Renal cortex interstitium (tissue), 11 donors: ENCODE measurements around the gene NPHP4. TPM values are rescaled to one million over a fixed set of nuclear protein-coding genes. Genes with fewer than 3 reads are reported as not detected.

Experiments used
- DNase-seq, 11 donors: peaks; one replicate each; pipeline ENCODE4 v3.0.0-alpha.2; 2013; ENCODE audit warnings: low read depth in 9 of 11, low spot score in 4 of 11; ENCODE audit errors: extremely low read depth in 1 of 11
- polyA plus RNA-seq, 3 donors: library from polyadenylated mRNA; unstranded; fragments of 120-200 nt; gene quantifications; one replicate each; pipeline ENCODE4 v1.2.1, GENCODE V29; 2013; ENCODE audit not compliant: insufficient read length in 3 of 3

Gene NPHP4
- polyA plus RNA-seq, 3 donors, result 9.1 to 16.6 (median 13.0) TPM

DNA sequence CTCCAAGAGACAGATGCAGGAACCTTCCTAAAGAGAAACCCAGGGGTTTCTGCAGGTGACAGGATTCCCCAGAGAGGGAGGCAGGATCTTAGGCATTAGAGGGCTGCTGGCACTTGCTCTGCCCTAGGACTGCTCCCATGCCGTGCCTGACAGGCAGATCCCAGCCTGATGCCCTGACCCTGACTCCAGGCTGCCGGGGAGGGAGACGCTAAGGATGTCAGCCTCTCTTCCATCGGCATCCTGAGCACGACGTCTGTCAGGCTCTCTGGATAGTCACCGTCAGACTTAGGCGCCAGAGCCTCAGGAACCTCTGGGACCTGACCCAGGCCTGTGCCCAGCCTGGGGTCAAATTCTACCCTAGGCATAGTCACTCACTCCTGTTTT lies 157.1 kb downstream of the NPHP4 start:
- DNase-seq, result no peak

DNA sequence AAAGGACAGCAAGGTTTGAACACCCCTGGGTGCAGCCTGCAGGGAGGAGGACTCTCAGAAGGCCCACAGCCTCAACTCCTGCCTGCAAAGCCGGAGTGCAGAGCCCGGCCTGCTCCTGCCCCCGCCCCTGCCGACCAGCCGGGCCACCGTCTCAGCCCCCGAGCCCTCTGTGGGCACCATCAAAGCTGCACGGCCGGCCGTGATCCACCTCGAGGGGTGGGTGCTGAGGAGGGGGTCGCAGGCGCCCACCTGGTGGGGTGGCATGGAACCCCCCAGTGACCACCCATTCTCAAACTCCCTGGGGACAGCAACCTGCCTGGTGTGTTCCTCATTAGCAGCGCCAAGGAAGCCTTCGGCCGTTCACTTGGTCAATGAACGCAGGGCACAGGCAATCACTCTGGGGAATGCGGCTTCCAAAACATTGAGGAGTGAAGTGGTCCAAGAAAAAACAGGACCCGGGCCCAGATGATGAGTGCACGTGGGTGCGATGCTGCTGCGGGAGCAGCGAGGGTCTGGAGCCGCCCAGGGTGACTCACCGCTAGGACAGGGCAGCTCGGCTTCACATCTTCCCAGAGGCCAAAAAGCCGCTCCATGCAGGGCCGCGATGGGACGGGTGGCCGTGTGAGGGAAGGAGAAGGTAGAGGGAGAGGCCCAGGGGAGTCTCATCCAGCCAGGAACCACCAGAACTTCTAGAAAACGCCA lies 157.6 kb downstream of the NPHP4 start:
- no peak for DNase-seq

DNA sequence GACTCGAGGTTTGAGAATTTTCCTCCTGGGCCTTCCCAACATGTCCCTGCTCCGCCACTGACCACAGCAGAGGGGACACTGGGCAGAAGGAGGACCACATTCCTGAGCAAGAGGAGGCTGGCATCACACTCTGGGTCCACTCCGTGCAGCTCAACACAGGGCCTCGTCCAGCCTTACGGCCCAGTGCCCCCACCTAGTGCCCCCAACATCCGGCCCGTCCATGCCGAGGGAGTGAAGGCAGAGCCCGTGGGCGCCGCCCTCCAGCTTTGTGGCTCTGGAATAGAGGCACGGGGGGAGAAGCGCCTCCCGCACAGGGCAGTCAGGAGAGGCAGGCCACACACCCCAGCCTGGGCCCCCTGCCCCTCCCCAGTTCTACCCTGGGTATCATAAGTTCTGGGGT lies 158.3 kb downstream of the NPHP4 start:
- DNase-seq, result no peak

DNA sequence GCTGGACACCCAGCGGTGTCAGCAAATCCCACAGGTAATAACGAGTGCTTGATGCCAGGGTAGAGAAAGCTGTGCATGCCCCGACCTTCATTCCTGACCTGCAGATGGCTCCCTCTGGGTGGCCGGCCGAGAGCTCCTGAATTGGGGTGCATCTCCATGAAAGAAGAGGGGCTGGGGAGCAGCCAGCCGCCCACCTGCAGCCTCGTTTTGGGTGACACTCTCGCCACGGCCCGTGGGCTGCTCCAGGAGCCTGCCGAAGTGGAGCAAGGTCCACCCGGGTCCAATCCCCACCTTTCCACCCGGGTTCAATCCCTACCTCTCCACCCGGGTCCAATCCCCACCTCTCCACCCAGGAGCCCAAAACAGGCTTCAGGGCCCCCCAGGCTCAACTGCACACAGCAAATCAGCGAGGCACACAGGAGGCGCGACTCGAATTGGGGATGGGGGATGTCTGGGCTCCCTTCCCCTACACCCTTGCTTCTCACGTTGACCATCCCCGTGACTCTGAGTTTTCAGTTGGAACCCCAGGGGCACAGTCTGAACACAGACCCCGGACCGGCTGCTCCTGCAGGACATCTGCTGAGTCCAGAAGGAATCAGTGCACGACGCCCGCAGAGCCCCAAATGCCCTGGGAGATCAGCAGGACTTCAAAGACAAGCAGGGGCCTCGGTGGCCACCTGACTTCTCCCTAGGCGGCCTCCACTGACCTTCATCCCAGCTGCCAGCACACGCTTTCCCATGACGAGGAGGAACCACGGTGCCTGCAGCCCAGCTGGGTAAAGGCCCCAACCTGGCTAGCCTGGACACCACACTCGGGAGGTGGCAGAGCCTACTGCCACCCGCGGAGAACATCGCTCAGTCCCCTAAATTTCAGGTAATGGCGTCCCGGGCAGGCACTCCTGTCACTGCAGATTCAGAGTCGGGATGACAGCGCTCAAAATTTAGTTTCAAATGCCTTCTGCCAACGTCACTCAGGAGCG lies 159.0 kb downstream of the NPHP4 start:
- DNase-seq, result no peak

DNA sequence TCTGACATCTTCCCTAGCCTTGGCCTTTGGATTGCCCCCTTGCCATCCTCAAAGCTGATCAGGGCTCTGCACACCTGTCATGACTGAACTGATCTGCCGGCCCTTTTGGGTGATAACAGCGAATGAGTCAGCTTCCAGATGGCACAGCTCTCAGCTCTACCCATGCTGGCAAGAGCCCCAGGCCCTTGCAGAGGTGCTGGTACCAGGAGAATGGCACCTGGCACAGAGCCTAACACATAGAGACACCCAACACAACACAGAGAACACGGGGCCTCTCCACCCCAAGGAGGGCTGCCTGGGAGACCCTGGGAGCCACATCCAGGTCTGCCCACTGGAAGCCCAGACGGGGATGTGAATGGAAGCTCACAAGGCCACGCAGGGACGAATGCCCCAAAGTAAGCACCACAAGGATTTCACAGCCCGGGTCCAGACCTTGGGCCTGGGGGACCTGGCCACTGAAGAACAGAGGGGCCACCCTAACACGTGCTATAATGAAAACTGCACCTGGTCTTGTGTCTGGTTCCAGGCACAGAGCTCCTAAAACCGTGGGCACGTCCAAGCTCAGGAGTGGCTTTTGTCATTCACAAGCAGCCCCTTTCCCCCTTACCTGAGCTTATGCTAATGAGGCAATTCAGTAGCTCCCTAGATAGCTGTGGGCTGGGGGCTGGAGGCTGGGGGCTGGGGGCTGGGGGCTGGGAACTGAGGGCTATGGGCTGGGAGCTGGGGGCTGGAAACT lies 160.5 kb downstream of the NPHP4 start:
- no peak for DNase-seq

DNA sequence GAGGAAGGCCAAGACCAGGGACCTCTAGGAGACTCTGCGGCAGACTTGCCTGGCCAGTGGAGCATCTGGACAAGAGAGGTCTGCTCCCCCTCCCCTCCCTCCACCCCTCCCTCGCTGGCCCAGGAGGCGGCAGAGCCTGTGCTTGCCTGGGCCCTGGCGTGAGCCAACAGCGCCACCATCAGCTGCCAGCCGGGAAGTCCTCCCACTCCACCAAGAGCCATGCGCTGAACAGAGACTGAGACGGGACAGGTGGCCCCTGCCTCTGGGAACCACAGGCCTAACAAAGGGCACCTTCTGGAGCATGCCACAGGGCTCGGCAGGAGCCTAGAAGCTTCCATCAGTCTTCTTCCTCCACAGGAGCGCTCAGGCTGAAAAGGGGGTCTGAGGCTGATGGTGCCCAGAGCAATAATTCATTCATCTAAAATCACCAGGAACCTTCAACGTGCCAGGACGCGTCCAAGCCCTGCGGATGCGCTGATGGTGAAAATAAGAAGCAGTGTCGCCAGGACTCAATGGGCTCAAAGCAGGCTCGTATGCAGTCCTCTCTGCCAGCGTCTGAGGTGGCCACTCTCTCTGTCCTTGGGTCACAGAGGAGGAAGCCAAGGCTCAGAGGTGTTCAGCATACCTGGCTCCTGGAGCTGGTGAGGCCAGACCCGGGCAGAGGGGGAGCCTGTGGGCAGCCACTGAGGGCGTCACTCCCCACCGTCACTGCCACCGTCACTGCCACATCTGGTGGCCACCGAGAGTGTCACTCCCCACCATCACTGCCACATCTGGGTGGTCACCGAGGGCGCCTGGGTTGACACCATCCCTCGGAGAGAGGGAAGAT lies 161.2 kb downstream of the NPHP4 start:
- DNase-seq, result no peak

DNA sequence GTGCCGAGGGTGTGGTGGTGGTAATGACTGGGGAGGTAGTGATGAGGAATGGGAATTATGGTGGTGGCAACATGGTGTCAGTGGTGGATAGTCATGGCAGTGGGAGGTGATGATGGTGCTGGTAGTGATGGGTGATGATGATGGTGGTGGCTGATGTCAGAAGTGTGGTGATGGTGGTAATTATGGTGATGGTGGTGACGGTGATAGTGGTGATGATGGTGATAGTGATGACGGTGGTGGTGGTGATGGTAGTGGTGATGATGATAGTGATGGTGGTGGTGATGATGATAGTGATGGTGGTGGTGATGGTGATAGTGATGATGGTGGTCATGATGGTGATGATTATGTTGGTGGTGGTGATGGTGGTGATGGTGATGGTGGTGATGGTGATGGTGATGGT lies 162.8 kb downstream of the NPHP4 start:
- DNase-seq, result no peak

DNA sequence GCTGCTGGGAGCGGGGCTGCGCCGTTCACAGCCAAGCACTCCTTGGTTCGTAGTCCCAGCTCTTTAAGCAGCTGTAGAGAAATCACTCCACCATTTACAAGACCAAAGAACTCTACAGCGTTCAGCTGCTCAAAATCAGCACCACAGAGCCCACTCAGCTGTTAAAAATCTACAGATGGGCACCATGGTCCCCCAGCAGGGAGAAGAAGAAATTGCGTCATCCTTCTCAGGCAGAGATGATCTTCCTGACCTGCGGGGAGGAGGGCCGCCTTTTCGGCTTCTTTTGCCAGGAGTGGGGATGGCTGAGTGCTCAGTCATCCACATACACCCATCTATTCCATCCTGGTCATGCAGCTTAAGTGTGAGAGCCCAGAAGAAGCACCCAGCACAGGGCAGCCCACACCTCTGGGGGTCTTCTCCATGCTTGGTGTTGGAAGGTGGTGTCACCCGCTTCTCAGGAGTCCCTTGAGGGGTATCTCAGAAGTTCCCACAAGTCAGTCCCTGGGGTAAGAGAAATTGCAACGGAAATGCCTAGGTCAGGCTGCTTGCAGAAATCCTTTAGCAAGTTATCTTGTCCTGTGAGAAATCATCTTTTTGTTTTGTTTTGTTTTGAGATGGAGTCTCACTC lies 163.8 kb downstream of the NPHP4 start:
- no peak for DNase-seq

DNA sequence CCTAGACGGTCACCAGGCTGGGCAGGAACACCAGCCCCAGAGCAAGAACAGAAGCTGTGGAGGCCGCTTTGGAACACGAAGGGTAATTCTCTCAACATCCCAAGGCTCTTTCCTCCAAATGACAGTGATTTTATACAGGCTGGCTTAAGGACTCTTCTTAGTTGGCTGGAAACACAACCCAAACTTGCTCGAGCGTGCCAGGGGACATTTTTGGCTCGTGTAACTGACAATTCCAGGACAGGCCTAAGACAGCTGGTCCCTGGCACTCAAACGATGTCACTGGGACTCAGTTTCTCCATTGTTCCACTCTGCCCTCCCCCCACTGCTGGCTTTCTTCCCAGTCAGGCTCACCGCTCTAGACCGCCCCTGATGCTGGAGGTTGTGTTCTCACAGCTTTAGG lies 164.7 kb downstream of the NPHP4 start:
- no peak for DNase-seq

DNA sequence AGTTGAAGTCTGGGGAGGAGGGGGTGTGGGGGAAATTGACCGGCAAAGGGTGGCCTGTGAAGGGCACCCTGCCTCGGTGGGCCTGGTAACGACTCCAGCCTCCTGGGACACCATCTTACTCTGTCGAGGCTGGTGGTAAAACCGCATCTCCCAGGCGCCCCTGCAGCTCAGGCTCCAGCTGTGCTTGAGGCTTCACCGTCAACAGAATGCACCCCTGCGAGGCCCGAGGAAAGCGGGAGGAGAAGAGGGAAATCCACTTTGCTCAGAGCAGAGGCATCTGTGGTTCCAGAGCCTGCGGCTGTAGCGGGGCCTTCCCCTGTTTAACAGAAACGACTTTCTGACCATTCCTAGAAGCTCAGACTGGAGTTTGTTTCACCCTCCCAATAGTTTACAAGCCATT lies 165.6 kb downstream of the NPHP4 start:
- no peak for DNase-seq

DNA sequence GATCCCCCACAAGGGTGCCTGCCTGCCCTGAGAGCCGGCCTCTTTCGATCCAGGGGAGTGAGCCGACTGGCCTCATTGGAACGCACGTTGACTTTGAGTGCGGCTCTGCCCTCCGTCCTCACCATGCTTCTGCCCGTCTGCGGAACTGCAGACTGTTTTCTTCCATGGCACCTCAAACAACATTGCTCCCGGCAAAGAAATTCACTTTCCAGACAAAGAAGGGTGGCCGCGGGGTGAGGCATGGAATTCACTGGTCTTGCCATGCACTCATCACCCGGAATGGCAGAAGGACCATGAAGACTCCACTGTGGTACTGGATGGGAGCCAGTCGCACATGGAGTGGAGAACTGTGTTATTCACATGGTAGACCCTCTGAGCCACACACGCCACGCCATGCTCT lies 169.5 kb downstream of the NPHP4 start:
- DNase-seq, result no peak

DNA sequence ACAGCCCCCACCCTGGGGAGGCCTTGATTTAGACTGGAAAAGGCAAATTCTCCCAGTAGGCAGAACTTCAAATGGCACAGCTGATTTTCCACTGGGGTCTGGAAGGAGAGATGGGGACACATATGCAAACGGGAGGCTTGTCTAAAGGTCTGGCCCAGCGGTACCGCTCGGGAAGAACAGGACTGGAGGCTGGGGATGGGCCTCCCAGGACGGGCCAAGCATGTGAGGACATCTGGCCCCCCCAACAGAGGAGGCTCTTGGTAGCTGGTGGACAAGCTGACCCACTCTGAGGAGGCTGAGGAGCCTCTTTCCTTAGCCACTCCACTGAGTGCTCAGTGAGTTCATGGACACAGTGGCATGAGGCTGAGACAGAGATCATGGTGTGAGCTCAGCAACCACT lies 170.0 kb downstream of the NPHP4 start:
- no peak for DNase-seq

DNA sequence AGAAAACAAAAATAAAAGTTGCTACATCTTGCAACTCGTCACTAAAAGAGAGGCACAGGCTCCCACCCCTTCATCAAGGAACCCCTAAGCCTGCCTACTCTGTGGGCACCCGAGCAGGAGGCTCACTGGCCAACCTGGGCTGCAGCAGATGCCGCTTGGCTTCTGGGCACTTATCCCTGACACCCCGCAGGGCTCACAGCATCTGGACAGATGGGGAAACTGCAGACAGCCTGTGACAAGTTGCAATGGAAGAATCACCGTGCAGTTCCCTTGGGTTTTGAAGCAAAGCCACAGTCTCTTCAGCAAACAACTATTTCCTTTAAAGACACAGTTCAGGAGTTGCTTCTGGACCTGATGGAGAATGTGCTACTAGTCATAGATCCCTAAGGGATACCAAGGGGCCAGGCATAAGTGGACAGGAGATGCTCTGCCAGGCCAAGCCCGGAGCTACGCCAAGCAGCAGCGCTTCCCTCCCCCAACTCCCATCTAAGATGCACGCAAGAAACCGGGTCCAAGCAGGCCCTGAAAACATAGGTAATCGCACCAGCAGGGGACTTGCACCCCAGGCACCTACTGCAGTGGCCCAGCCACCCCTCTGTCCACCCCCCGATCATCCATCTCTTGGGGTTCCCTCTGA lies 170.6 kb downstream of the NPHP4 start:
- DNase-seq, result no peak

DNA sequence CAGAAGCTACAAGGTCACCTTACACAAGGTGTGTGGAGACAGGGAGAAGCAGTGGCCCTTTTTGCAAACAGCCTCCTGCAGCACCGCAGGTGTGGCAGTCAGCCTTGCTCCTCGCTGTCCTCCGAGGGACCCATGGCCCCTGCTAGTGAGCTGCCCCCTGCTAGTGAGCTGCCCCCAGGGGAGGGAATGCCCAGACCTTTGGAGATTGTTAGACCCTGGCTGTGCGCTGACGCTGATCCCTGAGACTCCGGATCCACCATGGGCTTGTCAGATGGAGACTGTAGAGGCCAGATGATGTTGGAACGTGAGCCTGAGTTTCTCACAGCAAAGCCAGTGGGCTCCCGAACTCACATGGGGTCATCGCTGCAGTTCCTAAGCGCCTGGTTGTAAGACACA lies 172.2 kb downstream of the NPHP4 start:
- DNase-seq, result no peak

DNA sequence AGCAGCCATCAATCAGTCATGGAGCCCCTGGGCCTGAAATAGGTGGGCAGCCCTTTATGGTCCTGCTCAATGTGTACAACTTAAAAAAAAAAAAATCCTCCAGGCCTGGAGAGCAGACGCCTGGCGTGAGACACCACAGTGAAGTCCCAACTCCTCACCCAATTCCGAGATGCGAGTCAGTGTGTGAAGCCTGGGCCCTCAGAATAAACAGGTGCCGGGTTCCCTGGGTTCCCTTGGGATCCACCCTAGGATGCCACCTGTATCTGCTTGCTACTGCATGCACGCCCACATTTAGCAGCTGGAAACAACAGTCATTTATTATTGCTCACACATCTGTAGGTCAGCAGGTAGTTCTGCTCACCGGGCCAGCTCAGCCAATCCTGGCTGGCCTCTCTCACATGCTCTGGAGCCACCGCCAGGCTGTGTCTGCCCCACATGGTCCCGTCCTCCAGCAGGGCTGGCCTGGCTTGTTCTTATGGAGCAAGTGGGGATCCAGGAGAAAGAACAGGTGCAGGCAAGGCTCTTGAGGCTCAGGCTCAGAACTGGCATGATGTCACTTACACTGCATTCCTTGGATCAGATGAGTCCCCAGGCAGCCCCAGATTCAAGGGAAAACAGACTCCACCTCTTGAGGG lies 172.7 kb downstream of the NPHP4 start:
- no peak for DNase-seq

DNA sequence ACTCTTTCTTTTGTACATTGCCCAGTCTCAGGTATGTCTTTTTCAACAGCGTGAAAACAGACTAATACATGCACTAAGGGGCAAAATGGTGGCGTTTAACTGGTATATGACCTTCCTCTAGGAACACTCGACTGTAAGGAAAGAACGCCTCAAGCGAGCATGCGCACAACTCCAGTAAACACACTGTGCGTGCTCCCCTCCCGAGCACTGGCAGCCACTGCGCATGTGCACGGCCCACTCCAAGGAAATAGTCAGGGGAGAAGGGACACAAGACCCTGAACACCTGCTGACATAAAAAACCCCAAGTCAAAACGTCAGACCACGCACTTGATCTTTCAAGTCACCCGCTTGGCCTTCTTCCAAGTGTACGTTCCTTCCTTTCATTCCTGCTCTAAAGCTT lies 173.5 kb downstream of the NPHP4 start:
- DNase-seq, result no peak

DNA sequence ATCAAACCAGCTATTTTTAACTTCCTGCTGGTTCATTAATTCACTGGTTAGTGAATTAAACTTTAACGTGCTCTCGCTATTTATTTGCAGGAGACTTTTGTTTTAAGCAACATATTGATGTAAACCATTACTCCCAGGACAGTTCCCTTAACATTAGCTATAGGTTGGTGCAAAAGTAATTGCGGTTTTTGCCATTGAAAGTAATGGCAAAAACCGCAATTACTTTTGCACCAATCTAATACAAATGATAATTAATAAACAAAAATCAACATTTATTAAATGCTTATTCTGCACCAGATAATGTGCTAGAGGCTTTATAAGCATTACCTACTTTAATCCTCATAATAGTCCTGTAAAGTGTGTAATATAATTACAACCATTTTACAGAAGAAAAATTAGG lies 176.5 kb downstream of the NPHP4 start:
- DNase-seq, result no peak

DNA sequence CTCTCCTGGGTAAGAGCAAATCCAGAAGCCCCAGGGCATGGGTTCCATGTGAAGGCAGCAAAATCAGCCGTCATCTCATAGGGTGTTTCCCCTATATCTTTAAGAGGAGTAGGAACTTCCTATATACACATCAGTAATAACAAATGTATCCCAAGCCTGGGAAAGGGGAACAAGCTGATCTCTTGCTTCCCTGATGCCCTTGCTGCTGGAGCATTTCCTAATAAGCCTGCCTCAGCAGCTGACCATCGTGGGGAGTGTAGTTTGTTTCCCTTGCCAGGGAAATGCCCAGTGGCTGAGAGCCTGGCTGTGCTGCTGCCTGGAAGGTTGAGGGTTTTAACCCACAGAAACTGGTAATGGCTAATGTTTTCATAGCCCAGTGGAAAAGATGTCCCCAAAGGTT lies 177.0 kb downstream of the NPHP4 start:
- no peak for DNase-seq
